ENCODE measurements around the gene IL21R.

GRCh38 chr16:27426423-27427408, 24.7 kb downstream of the IL21R start:
- TF ChIP-seq CTCF (IDR thresholded peaks at IDR 0.05; ENCODE audit: low read length) (no peak), EZH2 (optimal IDR thresholded peaks at IDR 0.05; ENCODE audit: low read depth, low read length) (no peak), EZH2phosphoT487 (IDR thresholded peaks at IDR 0.05; ENCODE audit: low read length) (no peak)

Measured in MM.1S (cell line).